Upper lobe of right lung (tissue), 1 donor: ENCODE results near the gene NT5DC3. TPM values are rescaled to one million over a fixed set of nuclear protein-coding genes. Genes with fewer than 3 reads are reported as not detected.

Experiments used
- ATAC-seq: fragments of 200-7000 bp; cut with Tn5 transposase; one replicate; pipeline ENCODE4 v1.9.1; 2020; ENCODE audit warnings: mild to moderate bottlenecking, moderate library complexity
- DNase-seq: peaks from one replicate; pipeline ENCODE4 v3.0.0-alpha.2; 2020
- H3K27ac ChIP-seq: fragments of 200-600 bp; one replicate; pipeline ENCODE4 v1.8.0; 2022
- H3K27me3 ChIP-seq: fragments of 200-600 bp; one replicate; pipeline ENCODE4 v1.8.0; 2022; ENCODE audit warnings: mild to moderate bottlenecking
- H3K36me3 ChIP-seq: fragments of 200-600 bp; one replicate; pipeline ENCODE4 v1.8.0; 2022
- H3K4me1 ChIP-seq: fragments of 200-600 bp; one replicate; pipeline ENCODE4 v1.8.0; 2022
- H3K4me3 ChIP-seq: fragments of 200-600 bp; one replicate; pipeline ENCODE4 v1.8.0; 2022; ENCODE audit warnings: mild to moderate bottlenecking
- H3K9me3 ChIP-seq: fragments of 200-600 bp; one replicate; pipeline ENCODE4 v1.8.0; 2022
- CTCF ChIP-seq: fragments of 200-600 bp; IDR thresholded peaks from one replicate; pipeline ENCODE4 v1.8.0; 2022; ENCODE audit warnings: antibody characterized with exemption
- intact Hi-C: fragments of 100-400 bp; cut with DNase I; formaldehyde crosslinking; loops from one replicate; pipeline ENCODE4 v1.11.0; 2022
- total RNA-seq: library from RNA; stranded (reverse); fragmentation: NEBNext Ultra II Directional; extraction: Animal tissue kit (Norgen Biotek cat#: 25700); gene quantifications from one replicate; pipeline ENCODE4 v1.2.1, GENCODE V29; 2021
- donor health status: DM: no; HTN: yes; CAD: no; lungs with severe emphysema.

Gene NT5DC3
- total RNA-seq, 1 donor from 2014 or later, result 6.5 TPM

DNA sequence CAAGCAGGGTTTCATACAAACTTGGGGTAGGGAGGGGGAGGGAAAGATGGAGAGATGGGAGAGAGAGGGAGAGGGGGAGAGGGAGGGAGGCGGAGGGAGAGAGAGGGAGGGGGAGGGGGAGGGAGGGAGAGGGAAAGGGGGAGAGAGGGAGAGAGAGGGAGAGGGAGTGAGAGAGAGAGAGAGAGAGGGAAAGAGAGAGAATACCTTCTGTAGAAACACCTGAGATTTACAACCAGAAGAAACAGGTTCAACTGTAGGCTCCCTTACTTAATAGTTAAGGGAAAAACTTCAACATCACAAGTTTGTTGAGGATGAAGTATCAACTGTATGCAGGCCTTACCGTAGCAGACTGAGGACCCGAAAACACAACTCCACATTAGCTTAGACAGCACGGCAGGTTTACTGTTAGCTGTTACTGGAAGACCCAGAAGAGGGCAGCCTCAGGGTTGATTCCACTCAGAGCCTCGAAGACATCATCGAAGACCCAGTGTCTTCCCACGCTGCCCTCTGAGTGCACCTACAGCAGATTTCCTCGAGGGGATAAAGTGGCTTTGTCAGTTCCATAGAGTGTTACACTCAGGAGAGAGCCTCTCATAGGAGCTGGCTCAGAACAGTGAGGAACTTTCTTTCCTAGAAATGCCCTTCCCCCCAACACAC, 72.4 kb downstream of the NT5DC3 start:
- DNase-seq (no peak), ATAC-seq (no peak)
- Histone ChIP-seq H3K27me3 (no peaks in the 10 kb centered on the region), H3K4me3 (no peak overlapping the region), H3K9me3 (no peaks in the 10 kb centered on the region), H3K36me3 (no peaks in the 10 kb centered on the region), H3K27ac (no peak overlapping the region), H3K4me1 (no peaks in the 10 kb centered on the region)
- intact Hi-C loops, result no loop called here
- no peak for TF ChIP-seq CTCF

DNA sequence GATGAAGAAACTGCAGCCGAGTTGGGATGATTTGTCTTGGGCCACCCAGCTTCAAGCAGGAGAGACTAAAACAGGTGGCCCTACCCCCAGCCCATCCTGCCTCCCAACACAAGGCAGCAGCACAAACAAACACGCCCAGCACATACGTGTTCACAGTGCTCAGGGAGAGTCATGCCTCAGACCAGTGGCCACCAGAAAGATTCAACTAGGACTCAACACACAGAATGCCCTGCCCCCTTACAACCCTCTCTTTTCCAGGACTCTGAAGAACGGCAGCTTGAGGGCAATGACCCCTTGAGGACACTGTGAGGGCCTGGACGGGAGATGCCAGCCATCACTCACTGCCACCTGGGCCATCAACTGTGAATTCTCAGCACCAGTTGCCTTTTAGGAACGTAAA, 75.0 kb downstream of the NT5DC3 start:
- H3K9me3 ChIP-seq, result no peaks in the 10 kb centered on the region
- H3K36me3 ChIP-seq, result no peaks in the 10 kb centered on the region
- DNase-seq (no peak), ATAC-seq (no peak)
- intact Hi-C loops, result no loop called here
- H3K4me1 ChIP-seq, result no peaks in the 10 kb centered on the region
- H3K27ac ChIP-seq, result no peak overlapping the region
- no peak for TF ChIP-seq CTCF
- no peak overlapping the region for H3K4me3 ChIP-seq
- H3K27me3 ChIP-seq, result no peaks in the 10 kb centered on the region

DNA sequence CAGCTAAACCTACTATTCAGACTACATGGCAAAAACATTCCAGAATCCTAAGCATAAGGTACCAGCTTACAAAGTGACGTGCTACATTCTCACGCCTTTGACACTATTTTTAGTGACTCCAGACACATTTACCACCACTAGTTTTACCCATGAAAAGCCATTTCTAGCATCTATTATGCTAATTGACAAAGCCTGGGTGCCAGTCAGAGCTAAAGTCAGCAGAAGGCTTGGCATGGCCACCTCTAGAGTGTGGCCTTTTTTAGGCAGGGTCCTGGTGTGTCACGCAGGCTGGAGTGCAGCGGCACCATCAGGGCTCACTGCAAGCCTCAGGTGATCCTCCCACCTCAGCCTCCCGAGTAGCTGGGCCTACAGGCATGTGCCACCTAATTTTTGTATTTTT, 75.7 kb downstream of the NT5DC3 start:
- Histone ChIP-seq H3K27me3 (no peaks in the 10 kb centered on the region), H3K4me1 (no peaks in the 10 kb centered on the region), H3K4me3 (no peak overlapping the region), H3K36me3 (no peaks in the 10 kb centered on the region), H3K27ac (no peak overlapping the region), H3K9me3 (no peaks in the 10 kb centered on the region)
- ATAC-seq, result no peak
- intact Hi-C loops, result no loop called here
- DNase-seq, result no peak
- TF ChIP-seq CTCF, result no peak

GRCh38 chr12:103762473-103762872, 78.6 kb downstream of the NT5DC3 start:
- Histone ChIP-seq H3K27me3 (no peaks in the 10 kb centered on the region), H3K4me1 (no peaks in the 10 kb centered on the region), H3K9me3 (no peaks in the 10 kb centered on the region), H3K27ac (no peak overlapping the region), H3K36me3 (no peaks in the 10 kb centered on the region), H3K4me3 (no peak overlapping the region)
- TF ChIP-seq CTCF, result no peak
- no peak for ATAC-seq
- intact Hi-C loops, result no loop called here
- no peak for DNase-seq

- TF ChIP-seq CTCF, result no peak
- no peaks in the 10 kb centered on the region for H3K36me3 ChIP-seq
- no peak overlapping the region for H3K27ac ChIP-seq
- no peak overlapping the region for H3K4me3 ChIP-seq
- H3K4me1 ChIP-seq, result no peaks in the 10 kb centered on the region
- ATAC-seq, result no peak
- H3K9me3 ChIP-seq, result no peaks in the 10 kb centered on the region
- DNase-seq, result no peak
- H3K27me3 ChIP-seq, result no peaks in the 10 kb centered on the region
- intact Hi-C loops, result no loop called here
Measured at GRCh38 chr12:103758310-103759089, 82.5 kb downstream of the NT5DC3 start.
